ENCODE data around the gene ASH1L. TPM values are rescaled to one million over a fixed set of nuclear protein-coding genes. Genes with fewer than 3 reads are reported as not detected.
A peak's percentile ranks its signal among the peaks of the same experiment; 100 is the strongest.
"Not testable (repeated sequence)": the region's sequence is repeated elsewhere in the genome, so short reads cannot be mapped to it uniquely, and the experiment has no call there.

ASH1L gene
- total RNA-seq, 1 donor from 2014 or later = 51.5 TPM

GRCh38 chr1:155455588-155456195 lies 106.9 kb downstream of the ASH1L start:
- no peak overlapping the region for H3K4me3 Mint-ChIP-seq (ENCODE audit: unreplicated experiment)
- peaks cover 21% of the 10 kb centered on the region for H3K4me1 Mint-ChIP-seq (ENCODE audit: unreplicated experiment)
- H3K27me3 Mint-ChIP-seq (ENCODE audit: unreplicated experiment) = no peaks in the 10 kb centered on the region
- H3K27ac Mint-ChIP-seq (ENCODE audit: unreplicated experiment) = peak overlapping the region; percentile 24
- peaks cover 26% of the 10 kb centered on the region for H3K36me3 Mint-ChIP-seq (ENCODE audit: unreplicated experiment)
- TF ChIP-seq, protein P1, sequence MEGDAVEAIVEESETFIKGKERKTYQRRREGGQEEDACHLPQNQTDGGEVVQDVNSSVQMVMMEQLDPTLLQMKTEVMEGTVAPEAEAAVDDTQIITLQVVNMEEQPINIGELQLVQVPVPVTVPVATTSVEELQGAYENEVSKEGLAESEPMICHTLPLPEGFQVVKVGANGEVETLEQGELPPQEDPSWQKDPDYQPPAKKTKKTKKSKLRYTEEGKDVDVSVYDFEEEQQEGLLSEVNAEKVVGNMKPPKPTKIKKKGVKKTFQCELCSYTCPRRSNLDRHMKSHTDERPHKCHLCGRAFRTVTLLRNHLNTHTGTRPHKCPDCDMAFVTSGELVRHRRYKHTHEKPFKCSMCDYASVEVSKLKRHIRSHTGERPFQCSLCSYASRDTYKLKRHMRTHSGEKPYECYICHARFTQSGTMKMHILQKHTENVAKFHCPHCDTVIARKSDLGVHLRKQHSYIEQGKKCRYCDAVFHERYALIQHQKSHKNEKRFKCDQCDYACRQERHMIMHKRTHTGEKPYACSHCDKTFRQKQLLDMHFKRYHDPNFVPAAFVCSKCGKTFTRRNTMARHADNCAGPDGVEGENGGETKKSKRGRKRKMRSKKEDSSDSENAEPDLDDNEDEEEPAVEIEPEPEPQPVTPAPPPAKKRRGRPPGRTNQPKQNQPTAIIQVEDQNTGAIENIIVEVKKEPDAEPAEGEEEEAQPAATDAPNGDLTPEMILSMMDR (IDR thresholded peaks at IDR 0.05) = no peak
- H3K9me3 Mint-ChIP-seq (ENCODE audit: unreplicated experiment) = no peaks in the 10 kb centered on the region
- DNase-seq (ENCODE audit: extremely low spot score, unreplicated experiment) = no peak

- H3K27ac Mint-ChIP-seq (ENCODE audit: unreplicated experiment) = no peak overlapping the region
- H3K27me3 Mint-ChIP-seq (ENCODE audit: unreplicated experiment) = no peaks in the 10 kb centered on the region
- TF ChIP-seq, protein P1 (IDR thresholded peaks at IDR 0.05) = no peak
- no peak overlapping the region for H3K4me3 Mint-ChIP-seq (ENCODE audit: unreplicated experiment)
- H3K36me3 Mint-ChIP-seq (ENCODE audit: unreplicated experiment) = peaks cover 31% of the 10 kb centered on the region
- DNase-seq (ENCODE audit: extremely low spot score, unreplicated experiment) = no peak
- H3K9me3 Mint-ChIP-seq (ENCODE audit: unreplicated experiment) = no peaks in the 10 kb centered on the region
- H3K4me1 Mint-ChIP-seq (ENCODE audit: unreplicated experiment) = peaks cover 16% of the 10 kb centered on the region
Observed at GRCh38 chr1:155454096-155454495, 108.5 kb downstream of the ASH1L start.

DNA sequence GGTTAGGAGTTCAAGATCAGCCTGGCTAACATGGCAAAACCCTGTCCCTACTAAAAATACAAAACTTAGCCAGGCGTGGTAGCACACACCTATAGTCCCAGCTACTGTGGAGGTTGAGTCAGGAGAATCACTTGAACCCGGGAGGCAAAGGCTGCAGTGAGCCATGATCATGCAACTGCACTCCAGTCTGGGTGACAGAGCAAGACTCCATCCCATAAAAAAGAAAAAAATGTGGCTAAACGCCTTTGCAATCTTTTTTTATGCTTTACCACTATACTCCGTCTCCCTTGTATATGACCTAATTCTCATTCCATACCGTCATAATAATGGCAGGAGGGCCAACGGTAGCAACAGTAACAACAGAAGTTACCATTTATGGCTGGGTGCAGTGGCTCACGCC lies 109.5 kb downstream of the ASH1L start:
- Mint-ChIP-seq H3K36me3 (ENCODE audit: unreplicated experiment) (peaks cover 30% of the 10 kb centered on the region), H3K4me1 (ENCODE audit: unreplicated experiment) (peaks cover 16% of the 10 kb centered on the region), H3K27ac (ENCODE audit: unreplicated experiment) (no peak overlapping the region), H3K4me3 (ENCODE audit: unreplicated experiment) (no peak overlapping the region), H3K27me3 (ENCODE audit: unreplicated experiment) (no peaks in the 10 kb centered on the region), H3K9me3 (ENCODE audit: unreplicated experiment) (no peaks in the 10 kb centered on the region)
- DNase-seq (ENCODE audit: extremely low spot score, unreplicated experiment) = no peak
- TF ChIP-seq, protein P1 (IDR thresholded peaks at IDR 0.05) = no peak

DNA sequence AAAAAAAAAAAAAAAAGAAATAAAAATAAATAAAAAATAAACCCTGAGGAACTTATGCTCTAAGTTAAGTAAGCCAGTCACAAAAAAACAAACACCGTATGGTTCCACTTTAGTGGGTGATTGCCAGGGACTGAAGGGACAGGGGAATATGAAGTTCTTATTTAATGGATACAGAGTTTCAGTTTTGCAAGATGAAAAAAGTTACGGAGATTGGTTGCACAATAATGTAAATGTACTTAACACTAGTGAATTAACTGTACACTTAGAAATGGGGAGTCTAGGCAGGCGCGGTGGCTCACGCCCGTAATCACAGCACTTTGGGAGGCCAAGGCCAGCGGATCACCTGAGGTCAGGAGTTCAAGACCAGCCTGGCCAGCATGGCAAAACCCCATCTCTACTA lies 111.4 kb downstream of the ASH1L start:
- Mint-ChIP-seq H3K36me3 (ENCODE audit: unreplicated experiment) (peaks cover 29% of the 10 kb centered on the region), H3K4me3 (ENCODE audit: unreplicated experiment) (no peak overlapping the region), H3K27me3 (ENCODE audit: unreplicated experiment) (no peaks in the 10 kb centered on the region), H3K9me3 (ENCODE audit: unreplicated experiment) (no peaks in the 10 kb centered on the region), H3K4me1 (ENCODE audit: unreplicated experiment) (peaks cover 9% of the 10 kb centered on the region), H3K27ac (ENCODE audit: unreplicated experiment) (no peak overlapping the region)
- no peak for DNase-seq (ENCODE audit: extremely low spot score, unreplicated experiment)
- TF ChIP-seq, protein P1 (IDR thresholded peaks at IDR 0.05) = no peak

- not testable (repeated sequence) for H3K4me3 Mint-ChIP-seq (ENCODE audit: unreplicated experiment); H3K27ac Mint-ChIP-seq (ENCODE audit: unreplicated experiment); H3K4me1 Mint-ChIP-seq (ENCODE audit: unreplicated experiment); DNase-seq (ENCODE audit: extremely low spot score, unreplicated experiment); H3K27me3 Mint-ChIP-seq (ENCODE audit: unreplicated experiment); H3K9me3 Mint-ChIP-seq (ENCODE audit: unreplicated experiment)
- H3K36me3 Mint-ChIP-seq (ENCODE audit: unreplicated experiment) = peaks cover 16% of the 10 kb centered on the region
Observed at GRCh38 chr1:155442431-155442830, 120.2 kb downstream of the ASH1L start.

DNA sequence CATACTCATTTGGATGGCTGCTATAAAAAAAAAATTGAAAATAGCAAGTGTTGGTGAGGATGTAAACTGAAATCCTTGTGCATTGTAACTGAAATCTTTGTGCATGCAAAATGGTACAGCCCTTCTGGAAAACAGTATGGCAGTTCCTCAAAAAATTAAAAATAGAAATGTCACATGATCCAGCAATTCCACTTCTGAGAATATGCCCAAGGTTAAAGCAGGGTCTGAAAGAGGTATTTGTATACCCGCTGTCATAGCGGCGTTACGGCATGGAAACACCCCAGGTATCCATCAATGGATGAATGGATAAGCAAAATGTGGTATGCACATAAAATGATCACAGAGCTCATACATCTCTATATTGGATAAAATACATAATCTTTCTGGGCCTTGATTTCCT lies 125.2 kb downstream of the ASH1L start:
- Mint-ChIP-seq H3K4me3 (ENCODE audit: unreplicated experiment) (no peak overlapping the region), H3K27me3 (ENCODE audit: unreplicated experiment) (no peaks in the 10 kb centered on the region), H3K9me3 (ENCODE audit: unreplicated experiment) (no peaks in the 10 kb centered on the region), H3K36me3 (ENCODE audit: unreplicated experiment) (peaks cover 24% of the 10 kb centered on the region), H3K4me1 (ENCODE audit: unreplicated experiment) (peaks cover 1% of the 10 kb centered on the region), H3K27ac (ENCODE audit: unreplicated experiment) (no peak overlapping the region)
- TF ChIP-seq, protein P1 (IDR thresholded peaks at IDR 0.05) = no peak
- DNase-seq (ENCODE audit: extremely low spot score, unreplicated experiment) = no peak

DNA sequence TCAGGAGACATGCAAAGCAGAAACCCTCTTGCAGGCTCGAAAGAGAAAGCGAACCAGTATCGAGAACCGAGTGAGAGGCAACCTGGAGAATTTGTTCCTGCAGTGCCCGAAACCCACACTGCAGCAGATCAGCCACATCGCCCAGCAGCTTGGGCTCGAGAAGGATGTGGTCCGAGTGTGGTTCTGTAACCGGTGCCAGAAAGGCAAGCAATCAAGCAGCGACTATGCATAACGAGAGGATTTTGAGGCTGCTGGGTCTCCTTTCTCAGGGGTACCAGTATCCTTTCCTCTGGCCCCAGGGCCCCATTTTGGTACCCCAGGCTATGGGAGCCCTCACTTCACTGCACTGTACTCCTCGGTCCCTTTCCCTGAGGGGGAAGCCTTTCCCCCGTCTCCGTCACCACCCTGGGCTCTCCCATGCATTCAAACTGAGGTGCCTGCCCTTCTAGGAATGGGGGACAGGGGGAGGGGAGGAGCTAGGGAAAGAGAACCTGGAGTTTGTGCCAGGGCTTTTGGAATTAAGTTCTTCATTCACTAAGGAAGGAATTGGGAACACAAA lies 128.7 kb downstream of the ASH1L start:
- H3K4me3 Mint-ChIP-seq (ENCODE audit: unreplicated experiment); H3K4me1 Mint-ChIP-seq (ENCODE audit: unreplicated experiment); H3K27me3 Mint-ChIP-seq (ENCODE audit: unreplicated experiment); H3K9me3 Mint-ChIP-seq (ENCODE audit: unreplicated experiment); H3K27ac Mint-ChIP-seq (ENCODE audit: unreplicated experiment): not testable (repeated sequence)
- DNase-seq (ENCODE audit: extremely low spot score, unreplicated experiment) = peak; percentile 65
- H3K36me3 Mint-ChIP-seq (ENCODE audit: unreplicated experiment) = peaks cover 33% of the 10 kb centered on the region

Data from osteocyte (in vitro differentiated cells).